ENCODE measurements around the gene EPHA10.

EPHA10 gene

DNA sequence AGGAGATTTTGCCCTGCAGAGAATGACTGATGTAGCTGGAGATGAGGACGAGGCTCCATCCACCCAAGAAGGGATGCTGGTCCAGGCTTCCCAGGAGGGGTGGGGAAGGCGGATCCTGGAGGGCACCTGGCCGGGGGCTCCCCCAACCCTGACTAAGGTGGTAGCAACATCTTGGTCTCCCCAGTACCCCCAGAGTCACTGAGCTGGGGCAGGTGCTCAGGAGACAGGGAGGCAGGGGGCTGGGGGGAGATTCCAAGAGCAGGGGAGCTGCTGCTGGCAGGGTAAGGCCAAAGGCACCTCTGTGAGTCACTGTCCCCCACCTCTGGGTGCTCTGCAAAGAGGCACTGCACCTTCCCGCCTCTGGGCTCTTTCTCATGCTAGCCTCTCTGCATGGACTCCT is 48.6 kb downstream of the EPHA10 start:
- POLR2A ChIA-PET: no interaction called here
- Histone ChIP-seq H3K27me3 (replicated peaks in 2 of 5; ENCODE audit: control insufficient read depth in 4 of 5, insufficient read depth in 5 of 5, low read length in 4 of 5) (no peaks in the 10 kb centered on the region), H3K9me3 (ENCODE audit: control extremely low read depth in 1 of 5, control insufficient read depth in 4 of 5, insufficient read depth in 2 of 5, low read depth in 1 of 5, low read length in 4 of 5) (no peaks in the 10 kb centered on the region), H3K4me1 (ENCODE audit: control extremely low read depth in 1 of 4, control insufficient read depth in 4 of 4, insufficient read depth in 4 of 4, low read length in 3 of 4) (no peaks in the 10 kb centered on the region), H3K27ac (ENCODE audit: insufficient read depth in 1 of 2, low read depth in 1 of 2, low read length in 2 of 2, poor library complexity in 1 of 2, severe bottlenecking in 2 of 2) (no peak overlapping the region), H3K4me3 (ENCODE audit: control insufficient read depth in 1 of 7, extremely low read depth in 1 of 7, insufficient read depth in 4 of 7, low read depth in 2 of 7, low read length in 6 of 7) (no peak overlapping the region), H3K36me3 (ENCODE audit: control insufficient read depth in 4 of 4, insufficient read depth in 4 of 4, low read length in 3 of 4) (peaks cover 0 to 3% (median 0%) of the 10 kb centered on the region in 4 experiments)
- WGBS (ENCODE audit: insufficient coverage): 100% methylated on average over 3 of the region's 4 CpGs
- no peak for DNase-seq
- CTCF ChIA-PET: interaction anchor here (1.1 to 1.4 kb wide), 2 partner anchors 12 to 42 kb away, joined by 3 to 4 read pairs; no protein-coding TSS in a partner anchor

DNA sequence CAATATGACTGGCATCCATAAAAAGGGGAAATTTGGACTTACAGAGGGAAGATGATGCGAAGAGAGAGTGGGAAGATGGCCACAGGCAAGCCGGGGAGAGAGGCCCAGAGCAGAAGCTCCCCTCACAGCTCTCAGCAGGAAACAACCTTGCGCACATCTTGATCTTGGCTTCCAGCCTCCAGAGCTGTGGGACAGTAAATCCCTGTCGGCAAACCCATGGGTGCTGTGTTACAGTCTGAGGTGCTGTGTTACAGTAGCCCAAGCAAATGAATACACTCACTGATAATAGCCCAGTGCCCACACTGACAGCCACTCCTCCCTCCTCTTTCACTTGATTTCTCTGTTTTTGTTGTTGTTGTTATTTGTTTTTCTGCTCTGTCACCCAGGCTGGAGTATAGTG is 50.2 kb downstream of the EPHA10 start:
- Histone ChIP-seq H3K4me3 (ENCODE audit: control insufficient read depth in 1 of 7, extremely low read depth in 1 of 7, insufficient read depth in 4 of 7, low read depth in 2 of 7, low read length in 6 of 7) (no peak overlapping the region), H3K27ac (ENCODE audit: insufficient read depth in 1 of 2, low read depth in 1 of 2, low read length in 2 of 2, poor library complexity in 1 of 2, severe bottlenecking in 2 of 2) (no peak overlapping the region), H3K9me3 (ENCODE audit: control extremely low read depth in 1 of 5, control insufficient read depth in 4 of 5, insufficient read depth in 2 of 5, low read depth in 1 of 5, low read length in 4 of 5) (no peaks in the 10 kb centered on the region), H3K36me3 (ENCODE audit: control insufficient read depth in 4 of 4, insufficient read depth in 4 of 4, low read length in 3 of 4) (peaks cover 3 to 6% (median 6%) of the 10 kb centered on the region in 4 experiments), H3K4me1 (ENCODE audit: control extremely low read depth in 1 of 4, control insufficient read depth in 4 of 4, insufficient read depth in 4 of 4, low read length in 3 of 4) (no peaks in the 10 kb centered on the region), H3K27me3 (replicated peaks in 2 of 5; ENCODE audit: control insufficient read depth in 4 of 5, insufficient read depth in 5 of 5, low read length in 4 of 5) (no peaks in the 10 kb centered on the region)
- 82% methylated on average over 4 of the region's 4 CpGs for WGBS (ENCODE audit: insufficient coverage)
- ChIA-PET POLR2A (no interaction called here), CTCF (no interaction called here)
- no peak for DNase-seq

DNA sequence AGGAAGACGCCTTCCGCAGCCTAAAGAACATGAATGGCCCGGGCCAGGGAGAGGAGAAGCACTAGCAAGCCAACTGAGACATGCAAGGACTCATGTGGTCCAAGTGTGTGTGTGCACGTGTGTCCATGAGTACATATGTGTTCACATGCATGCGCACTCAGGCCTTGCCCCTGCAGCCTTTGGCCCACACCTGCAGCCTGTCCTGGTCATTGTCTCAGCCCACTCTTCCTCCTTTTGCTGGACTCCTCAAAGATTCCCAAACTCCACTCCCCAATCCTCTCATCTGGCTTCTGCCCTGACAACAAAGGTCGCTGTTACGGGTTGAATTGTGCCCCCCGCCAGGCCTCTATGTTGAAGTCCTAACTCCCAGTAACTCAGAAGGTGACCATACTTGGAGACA is 50.7 kb downstream of the EPHA10 start:
- CTCF ChIA-PET: no interaction called here
- no peak overlapping the region for H3K4me3 ChIP-seq (ENCODE audit: control insufficient read depth in 1 of 7, extremely low read depth in 1 of 7, insufficient read depth in 4 of 7, low read depth in 2 of 7, low read length in 6 of 7)
- H3K36me3 ChIP-seq (ENCODE audit: control insufficient read depth in 4 of 4, insufficient read depth in 4 of 4, low read length in 3 of 4): peaks cover 3 to 11% (median 10%) of the 10 kb centered on the region in 4 experiments
- H3K4me1 ChIP-seq (ENCODE audit: control extremely low read depth in 1 of 4, control insufficient read depth in 4 of 4, insufficient read depth in 4 of 4, low read length in 3 of 4): no peaks in the 10 kb centered on the region
- POLR2A ChIA-PET: no interaction called here
- WGBS (ENCODE audit: insufficient coverage): 93% methylated on average over 5 of the region's 8 CpGs
- no peak for DNase-seq
- H3K9me3 ChIP-seq (ENCODE audit: control extremely low read depth in 1 of 5, control insufficient read depth in 4 of 5, insufficient read depth in 2 of 5, low read depth in 1 of 5, low read length in 4 of 5): no peaks in the 10 kb centered on the region
- no peaks in the 10 kb centered on the region for H3K27me3 ChIP-seq (replicated peaks in 2 of 5; ENCODE audit: control insufficient read depth in 4 of 5, insufficient read depth in 5 of 5, low read length in 4 of 5)
- no peak overlapping the region for H3K27ac ChIP-seq (ENCODE audit: insufficient read depth in 1 of 2, low read depth in 1 of 2, low read length in 2 of 2, poor library complexity in 1 of 2, severe bottlenecking in 2 of 2)

DNA sequence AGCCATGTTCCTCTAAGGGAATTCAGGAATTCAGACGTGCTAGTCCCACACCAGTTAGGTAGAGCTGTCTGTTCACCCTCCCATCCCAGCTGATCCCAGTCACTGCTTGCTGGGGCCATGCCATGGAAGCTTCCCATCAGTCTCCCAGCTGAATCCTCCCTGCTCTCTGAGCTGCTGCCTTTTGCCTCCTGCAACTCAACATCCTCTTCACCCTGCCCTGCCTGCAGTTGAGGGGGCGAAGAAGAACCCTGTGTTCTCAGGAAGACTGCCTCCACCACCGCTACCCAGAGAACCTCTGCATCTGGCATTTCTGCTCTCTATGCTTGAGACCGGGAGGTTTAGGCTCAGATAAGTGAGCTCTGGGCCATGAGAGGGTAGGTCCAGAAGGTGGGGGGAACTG is 56.4 kb downstream of the EPHA10 start:
- POLR2A ChIA-PET: no interaction called here
- DNase-seq: no peak

DNA sequence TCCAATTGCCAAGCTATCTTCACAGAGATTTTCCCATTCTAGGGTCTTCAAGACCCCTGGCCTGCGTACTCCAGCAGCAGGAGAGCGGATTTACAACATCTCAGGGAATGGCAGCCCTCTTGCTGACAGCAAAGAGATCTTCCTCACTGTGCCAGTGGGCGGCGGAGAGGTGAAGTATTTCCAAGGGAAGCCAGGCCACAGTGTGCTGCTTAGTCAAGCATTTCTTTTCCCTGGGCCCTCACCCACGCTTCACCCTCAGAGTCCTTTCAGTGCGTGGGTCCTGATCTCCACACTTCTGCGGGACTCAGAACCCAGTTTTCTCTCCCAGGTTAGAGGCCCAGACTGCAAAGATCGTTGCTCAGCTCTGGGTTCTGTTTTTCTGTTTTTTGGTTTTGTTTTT is 59.5 kb downstream of the EPHA10 start:
- Histone ChIP-seq H3K4me3 (ENCODE audit: control insufficient read depth in 1 of 7, extremely low read depth in 1 of 7, insufficient read depth in 4 of 7, low read depth in 2 of 7, low read length in 6 of 7) (no peak overlapping the region), H3K9me3 (ENCODE audit: control extremely low read depth in 1 of 5, control insufficient read depth in 4 of 5, insufficient read depth in 2 of 5, low read depth in 1 of 5, low read length in 4 of 5) (no peaks in the 10 kb centered on the region), H3K27me3 (replicated peaks in 2 of 5; ENCODE audit: control insufficient read depth in 4 of 5, insufficient read depth in 5 of 5, low read length in 4 of 5) (no peaks in the 10 kb centered on the region), H3K4me1 (ENCODE audit: control extremely low read depth in 1 of 4, control insufficient read depth in 4 of 4, insufficient read depth in 4 of 4, low read length in 3 of 4) (no peaks in the 10 kb centered on the region), H3K36me3 (ENCODE audit: control insufficient read depth in 4 of 4, insufficient read depth in 4 of 4, low read length in 3 of 4) (peaks cover 13 to 85% (median 66%) of the 10 kb centered on the region in 4 experiments), H3K27ac (ENCODE audit: insufficient read depth in 1 of 2, low read depth in 1 of 2, low read length in 2 of 2, poor library complexity in 1 of 2, severe bottlenecking in 2 of 2) (no peak overlapping the region)
- no peak for DNase-seq
- WGBS (ENCODE audit: insufficient coverage): 98% methylated on average over 8 of the region's 8 CpGs
- ChIA-PET CTCF (no interaction called here), POLR2A (no interaction called here)

More for the DNA sequence above, 56.4 kb downstream of the EPHA10 start:
- no peak overlapping the region for H3K27ac ChIP-seq (ENCODE audit: insufficient read depth in 1 of 2, low read depth in 1 of 2, low read length in 2 of 2, poor library complexity in 1 of 2, severe bottlenecking in 2 of 2)
- no peaks in the 10 kb centered on the region for H3K4me1 ChIP-seq (ENCODE audit: control extremely low read depth in 1 of 4, control insufficient read depth in 4 of 4, insufficient read depth in 4 of 4, low read length in 3 of 4)
- H3K36me3 ChIP-seq (ENCODE audit: control insufficient read depth in 4 of 4, insufficient read depth in 4 of 4, low read length in 3 of 4): peaks cover 14 to 60% (median 47%) of the 10 kb centered on the region in 4 experiments
- no peaks in the 10 kb centered on the region for H3K27me3 ChIP-seq (replicated peaks in 2 of 5; ENCODE audit: control insufficient read depth in 4 of 5, insufficient read depth in 5 of 5, low read length in 4 of 5)
- H3K9me3 ChIP-seq (ENCODE audit: control extremely low read depth in 1 of 5, control insufficient read depth in 4 of 5, insufficient read depth in 2 of 5, low read depth in 1 of 5, low read length in 4 of 5): no peaks in the 10 kb centered on the region
- CTCF ChIA-PET: no interaction called here
- H3K4me3 ChIP-seq (ENCODE audit: control insufficient read depth in 1 of 7, extremely low read depth in 1 of 7, insufficient read depth in 4 of 7, low read depth in 2 of 7, low read length in 6 of 7): no peak overlapping the region
- WGBS (ENCODE audit: insufficient coverage): 98% methylated on average over 4 of the region's 4 CpGs

DNA sequence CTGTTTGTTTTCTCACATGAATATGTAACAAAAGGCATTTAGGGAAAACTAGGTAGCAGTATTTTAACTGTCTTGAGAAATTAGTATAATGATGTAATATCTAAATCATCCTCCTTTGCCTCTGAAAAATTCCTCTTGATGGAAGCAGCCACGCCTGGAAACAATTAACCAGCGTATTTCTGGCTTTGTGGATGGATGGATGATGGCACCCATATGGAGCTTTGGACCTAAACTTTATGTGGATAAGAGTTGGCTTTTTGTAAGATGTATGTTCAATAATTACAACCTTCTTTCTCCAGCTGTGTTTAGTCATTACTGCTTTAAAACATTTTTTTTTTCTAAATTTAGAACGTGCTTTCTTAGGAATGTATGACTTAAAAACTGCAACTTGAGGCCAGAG is 60.0 kb downstream of the EPHA10 start:
- WGBS (ENCODE audit: insufficient coverage): no CpG with 5 or more reads among the region's 3 CpGs
- Histone ChIP-seq H3K27ac (ENCODE audit: insufficient read depth in 1 of 2, low read depth in 1 of 2, low read length in 2 of 2, poor library complexity in 1 of 2, severe bottlenecking in 2 of 2) (no peak overlapping the region), H3K9me3 (ENCODE audit: control extremely low read depth in 1 of 5, control insufficient read depth in 4 of 5, insufficient read depth in 2 of 5, low read depth in 1 of 5, low read length in 4 of 5) (no peaks in the 10 kb centered on the region), H3K27me3 (replicated peaks in 2 of 5; ENCODE audit: control insufficient read depth in 4 of 5, insufficient read depth in 5 of 5, low read length in 4 of 5) (no peaks in the 10 kb centered on the region), H3K4me1 (ENCODE audit: control extremely low read depth in 1 of 4, control insufficient read depth in 4 of 4, insufficient read depth in 4 of 4, low read length in 3 of 4) (no peaks in the 10 kb centered on the region), H3K36me3 (ENCODE audit: control insufficient read depth in 4 of 4, insufficient read depth in 4 of 4, low read length in 3 of 4) (peaks cover 15 to 85% (median 65%) of the 10 kb centered on the region in 4 experiments), H3K4me3 (ENCODE audit: control insufficient read depth in 1 of 7, extremely low read depth in 1 of 7, insufficient read depth in 4 of 7, low read depth in 2 of 7, low read length in 6 of 7) (no peak overlapping the region)
- ChIA-PET CTCF (no interaction called here), POLR2A (no interaction called here)
- no peak for DNase-seq

DNA sequence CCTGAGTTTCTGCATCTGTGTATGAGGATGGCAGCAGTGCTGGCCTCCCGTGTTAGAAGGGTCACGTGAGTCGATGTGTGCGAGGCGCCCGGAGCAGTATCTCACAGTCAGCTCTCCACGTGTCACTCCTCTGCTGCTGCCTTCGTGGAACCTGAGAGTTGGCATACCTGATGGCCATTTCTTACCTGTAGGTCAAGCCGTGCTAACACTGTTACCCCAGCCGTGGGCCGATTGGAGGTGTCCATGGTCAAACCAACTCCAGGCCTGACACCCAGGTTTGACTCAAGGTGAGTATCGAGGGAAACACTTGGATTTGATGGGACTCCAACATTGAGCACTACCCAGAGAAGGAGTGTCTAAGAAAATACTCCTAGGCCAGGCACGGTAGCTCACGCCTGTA is 61.9 kb downstream of the EPHA10 start:
- ChIA-PET CTCF (interaction anchor here (0.9 kb wide), 1 partner anchor 100 kb away, joined by 3 read pairs; no protein-coding TSS in a partner anchor), POLR2A (no interaction called here)
- DNase-seq: no peak

More for the DNA sequence above, 61.9 kb downstream of the EPHA10 start:
- Histone ChIP-seq H3K9me3 (ENCODE audit: control extremely low read depth in 1 of 5, control insufficient read depth in 4 of 5, insufficient read depth in 2 of 5, low read depth in 1 of 5, low read length in 4 of 5) (no peaks in the 10 kb centered on the region), H3K27ac (ENCODE audit: insufficient read depth in 1 of 2, low read depth in 1 of 2, low read length in 2 of 2, poor library complexity in 1 of 2, severe bottlenecking in 2 of 2) (no peak overlapping the region), H3K4me3 (ENCODE audit: control insufficient read depth in 1 of 7, extremely low read depth in 1 of 7, insufficient read depth in 4 of 7, low read depth in 2 of 7, low read length in 6 of 7) (no peak overlapping the region), H3K27me3 (replicated peaks in 2 of 5; ENCODE audit: control insufficient read depth in 4 of 5, insufficient read depth in 5 of 5, low read length in 4 of 5) (no peaks in the 10 kb centered on the region), H3K4me1 (ENCODE audit: control extremely low read depth in 1 of 4, control insufficient read depth in 4 of 4, insufficient read depth in 4 of 4, low read length in 3 of 4) (no peaks in the 10 kb centered on the region), H3K36me3 (ENCODE audit: control insufficient read depth in 4 of 4, insufficient read depth in 4 of 4, low read length in 3 of 4) (peaks cover 9 to 82% (median 58%) of the 10 kb centered on the region in 4 experiments)
- 96% methylated on average over 14 of the region's 14 CpGs for WGBS (ENCODE audit: insufficient coverage)
